Esophagus squamous epithelium (tissue), 4 donors: ENCODE results near the gene B3GALT6.

ENCODE experiments used
- POLR2A ChIP-seq, 4 donors: fragments of 450-650 bp; IDR thresholded peaks; one replicate each; pipeline ENCODE4 v1.6.1; 2017; ENCODE audit warnings: antibody characterized with exemption in 4 of 4, mild to moderate bottlenecking in 4 of 4, moderate library complexity in 3 of 4
- TF ChIP-seq, protein P1 (sequence below), 6 experiments: fragments of 450-650 bp in 4 of 6; fragments of 200-600 bp in 2 of 6; sonication (generic) in 2 of 6; IDR thresholded peaks; one replicate each; pipeline ENCODE4 v1.5.1; 2016 to 2019; ENCODE audit warnings: antibody characterized with exemption in 6 of 6, mild to moderate bottlenecking in 4 of 6, moderate library complexity in 4 of 6

DNA sequence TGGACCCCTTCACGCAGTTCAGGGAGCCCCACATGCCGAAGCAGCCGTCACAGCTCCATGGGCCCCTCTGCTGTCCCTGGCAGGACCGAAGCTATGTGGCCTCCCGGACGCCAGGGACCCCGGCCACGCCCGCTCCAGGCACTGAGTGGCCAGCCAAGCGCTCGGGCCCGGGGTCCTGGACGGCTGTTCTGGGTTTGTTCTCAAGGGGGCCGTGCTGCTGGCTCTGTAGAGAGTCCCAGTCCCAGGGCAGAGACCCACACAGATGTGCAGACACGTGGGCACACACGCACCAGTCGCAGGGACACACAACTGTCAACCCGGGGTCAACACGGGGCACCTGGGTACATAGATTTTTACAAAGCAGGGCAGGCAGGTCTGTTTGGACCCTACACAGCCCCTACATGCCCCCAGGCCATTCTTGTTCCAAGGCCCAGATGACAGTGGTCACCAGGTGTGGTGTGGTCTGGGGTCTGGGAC, 6.7 kb downstream of the B3GALT6 start:
- TF ChIP-seq, protein P1, sequence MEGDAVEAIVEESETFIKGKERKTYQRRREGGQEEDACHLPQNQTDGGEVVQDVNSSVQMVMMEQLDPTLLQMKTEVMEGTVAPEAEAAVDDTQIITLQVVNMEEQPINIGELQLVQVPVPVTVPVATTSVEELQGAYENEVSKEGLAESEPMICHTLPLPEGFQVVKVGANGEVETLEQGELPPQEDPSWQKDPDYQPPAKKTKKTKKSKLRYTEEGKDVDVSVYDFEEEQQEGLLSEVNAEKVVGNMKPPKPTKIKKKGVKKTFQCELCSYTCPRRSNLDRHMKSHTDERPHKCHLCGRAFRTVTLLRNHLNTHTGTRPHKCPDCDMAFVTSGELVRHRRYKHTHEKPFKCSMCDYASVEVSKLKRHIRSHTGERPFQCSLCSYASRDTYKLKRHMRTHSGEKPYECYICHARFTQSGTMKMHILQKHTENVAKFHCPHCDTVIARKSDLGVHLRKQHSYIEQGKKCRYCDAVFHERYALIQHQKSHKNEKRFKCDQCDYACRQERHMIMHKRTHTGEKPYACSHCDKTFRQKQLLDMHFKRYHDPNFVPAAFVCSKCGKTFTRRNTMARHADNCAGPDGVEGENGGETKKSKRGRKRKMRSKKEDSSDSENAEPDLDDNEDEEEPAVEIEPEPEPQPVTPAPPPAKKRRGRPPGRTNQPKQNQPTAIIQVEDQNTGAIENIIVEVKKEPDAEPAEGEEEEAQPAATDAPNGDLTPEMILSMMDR (IDR thresholded peaks at IDR 0.05), result no peak
- TF ChIP-seq POLR2A (IDR thresholded peaks at IDR 0.05), result no peak
